WTC11 (cell line): ENCODE measurements around the gene CNKSR3. TPM values are rescaled to one million over a fixed set of nuclear protein-coding genes. Genes with fewer than 3 reads are reported as not detected.
A peak's percentile ranks its signal among the peaks of the same experiment; 100 is the strongest.

Experiments used
- ATAC-seq: fragments of 200-7000 bp; cut with Tn5 transposase; 2 replicates; pipeline ENCODE4 v1.10.0; 2021; ENCODE audit warnings: mild to moderate bottlenecking, moderate library complexity
- CTCF ChIA-PET: fragments of 300-600 bp; sonication (Branson Sonifier 250); formaldehyde crosslinking; loops from one replicate; lab custom pipeline; 2021; ENCODE audit warnings: antibody characterized with exemption; lab: Charles Lee
- POLR2A ChIA-PET: fragments of 350-600 bp; sonication (Branson Sonifier 250); formaldehyde crosslinking; loops from one replicate; lab custom pipeline; 2021; ENCODE audit warnings: antibody characterized with exemption; lab: Charles Lee
- DNase-seq: peaks from one replicate; pipeline ENCODE4 v3.0.0; 2021; ENCODE audit warnings: low spot score
- H3K27ac Mint-ChIP-seq: 2 replicates; pipeline ENCODE4 v1.8.0; 2021; ENCODE audit warnings: mixed read lengths
- H3K27me3 Mint-ChIP-seq: 2 replicates; pipeline ENCODE4 v1.8.0; 2021; ENCODE audit warnings: low read depth, mild to moderate bottlenecking, moderate library complexity, mixed read lengths
- H3K36me3 Mint-ChIP-seq: 2 replicates; pipeline ENCODE4 v1.8.0; 2021; ENCODE audit warnings: mixed read lengths
- H3K4me1 Mint-ChIP-seq: 2 replicates; pipeline ENCODE4 v1.8.0; 2022; ENCODE audit warnings: mixed read lengths
- H3K4me3 Mint-ChIP-seq: 2 replicates; pipeline ENCODE4 v1.8.0; 2021; ENCODE audit warnings: mild to moderate bottlenecking, moderate library complexity, mixed read lengths
- H3K9me3 Mint-ChIP-seq: 2 replicates; pipeline ENCODE4 v1.8.0; 2021; ENCODE audit warnings: mixed read lengths
- AFF4 ChIP-seq: sonication (generic); formaldehyde crosslinking; IDR thresholded peaks from 2 replicates; pipeline ENCODE4 v1.8.1; 2023; ENCODE audit warnings: mild to moderate bottlenecking, missing genetic modification reagents, borderline replicate concordance
- ATF1 ChIP-seq: sonication (generic); formaldehyde crosslinking; IDR thresholded peaks from 2 replicates; pipeline ENCODE4 v1.8.1; 2023; ENCODE audit warnings: mild to moderate bottlenecking, moderate library complexity, missing genetic modification reagents
- ATF2 ChIP-seq: sonication (generic); formaldehyde crosslinking; IDR thresholded peaks from 2 replicates; pipeline ENCODE4 v1.8.1; 2022; ENCODE audit warnings: low read depth, missing genetic modification reagents, borderline replicate concordance
- CREM ChIP-seq: sonication (generic); formaldehyde crosslinking; IDR thresholded peaks from 2 replicates; pipeline ENCODE4 v1.8.1; 2022; ENCODE audit warnings: mild to moderate bottlenecking, missing genetic modification reagents, moderate library complexity
- E2F4 ChIP-seq: sonication (generic); formaldehyde crosslinking; IDR thresholded peaks from 2 replicates; pipeline ENCODE4 v1.8.1; 2022; ENCODE audit warnings: low read depth, mild to moderate bottlenecking, moderate library complexity, missing genetic modification reagents, borderline replicate concordance
- ETV6 ChIP-seq: sonication (generic); formaldehyde crosslinking; IDR thresholded peaks from 2 replicates; pipeline ENCODE4 v1.8.1; 2022; ENCODE audit warnings: mild to moderate bottlenecking, missing genetic modification reagents
- FOXJ3 ChIP-seq: sonication (generic); formaldehyde crosslinking; IDR thresholded peaks from 2 replicates; pipeline ENCODE4 v1.9.0; 2021; ENCODE audit warnings: missing genetic modification reagents, mild to moderate bottlenecking, borderline replicate concordance
- GABPB1 ChIP-seq: sonication (generic); formaldehyde crosslinking; IDR thresholded peaks from 2 replicates; pipeline ENCODE4 v1.8.1; 2023; ENCODE audit warnings: mild to moderate bottlenecking, missing genetic modification reagents
- HMGA2 ChIP-seq: fragments of 250-450 bp; sonication (Bioruptor Pico); IDR thresholded peaks from 2 replicates; pipeline ENCODE4 v1.4.0; 2021; ENCODE audit warnings: mild to moderate bottlenecking, moderate library complexity
- MLX ChIP-seq: sonication (generic); formaldehyde crosslinking; IDR thresholded peaks from 2 replicates; pipeline ENCODE4 v1.8.1; 2023; ENCODE audit warnings: mild to moderate bottlenecking, missing genetic modification reagents, moderate library complexity
- MYBL2 ChIP-seq: sonication (generic); formaldehyde crosslinking; IDR thresholded peaks from 2 replicates; pipeline ENCODE4 v1.8.1; 2023; ENCODE audit warnings: mild to moderate bottlenecking, moderate library complexity, missing genetic modification reagents
- NR3C1 ChIP-seq: sonication (generic); formaldehyde crosslinking; conservative IDR thresholded peaks from 2 replicates; pipeline ENCODE4 v1.8.1; 2023; ENCODE audit warnings: low read depth, mild to moderate bottlenecking, missing genetic modification reagents
- OVOL2 ChIP-seq: fragments of 250-450 bp; sonication (Bioruptor Pico); IDR thresholded peaks from 2 replicates; pipeline ENCODE4 v1.9.0; 2021; ENCODE audit warnings: mild to moderate bottlenecking, borderline replicate concordance
- RORB ChIP-seq: fragments of 250-450 bp; sonication (Bioruptor Pico); IDR thresholded peaks from 2 replicates; pipeline ENCODE4 v1.9.0; 2021; ENCODE audit warnings: mild to moderate bottlenecking
- TP53 ChIP-seq: sonication (generic); formaldehyde crosslinking; IDR thresholded peaks from 2 replicates; pipeline ENCODE4 v1.8.1; 2023; ENCODE audit warnings: mild to moderate bottlenecking, missing genetic modification reagents
- ZBTB21 ChIP-seq: sonication (generic); formaldehyde crosslinking; IDR thresholded peaks from 2 replicates; pipeline ENCODE4 v1.8.1; 2023; ENCODE audit warnings: mild to moderate bottlenecking, missing genetic modification reagents, borderline replicate concordance
- ZMAT4 ChIP-seq: fragments of 250-450 bp; sonication (Bioruptor Pico); IDR thresholded peaks from 2 replicates; pipeline ENCODE4 v1.9.0; 2021; ENCODE audit warnings: mild to moderate bottlenecking
- ZNF219 ChIP-seq: sonication (generic); formaldehyde crosslinking; IDR thresholded peaks from 2 replicates; pipeline ENCODE4 v1.8.0; 2023; ENCODE audit warnings: missing genetic modification reagents, mild to moderate bottlenecking, borderline replicate concordance
- ZNF416 ChIP-seq: fragments of 250-450 bp; sonication (Bioruptor Pico); IDR thresholded peaks from 2 replicates; pipeline ENCODE4 v1.9.0; 2021; ENCODE audit warnings: mild to moderate bottlenecking, inconsistent platforms
- ZNF532 ChIP-seq: fragments of 250-450 bp; sonication (Bioruptor Pico); IDR thresholded peaks from 2 replicates; pipeline ENCODE4 v1.9.0; 2021; ENCODE audit warnings: mild to moderate bottlenecking, borderline replicate concordance
- total RNA-seq: library from RNA; stranded (reverse); gene quantifications from 3 replicates; pipeline ENCODE4 v1.2.3, GENCODE V29; 2021
- TF ChIP-seq, protein P1 (sequence below): sonication (generic); formaldehyde crosslinking; IDR thresholded peaks from 2 replicates; pipeline ENCODE4 v1.8.1; 2023; ENCODE audit warnings: mild to moderate bottlenecking, missing genetic modification reagents, moderate library complexity
- TF ChIP-seq, protein P2 (sequence below): fragments of 250-450 bp; sonication (Bioruptor Pico); IDR thresholded peaks from 2 replicates; pipeline ENCODE4 v1.9.0; 2021; ENCODE audit warnings: moderate library complexity, mild to moderate bottlenecking, inconsistent platforms, borderline replicate concordance

Gene CNKSR3
- total RNA-seq, 1 experiment from 2014 or later, result 5.7 TPM

GRCh38 chr6:154512201-154512600, 1.7 kb upstream of the CNKSR3 start:
- H3K27me3 Mint-ChIP-seq, result peaks cover 59% of the 10 kb centered on the region
- POLR2A ChIA-PET, result interaction anchor here (0.8 kb wide), 1 partner anchor 40 kb away, joined by 3 read pairs; no protein-coding TSS in a partner anchor
- H3K4me1 Mint-ChIP-seq, result peaks cover 51% of the 10 kb centered on the region
- CTCF ChIA-PET, result interaction anchor here (1.1 to 1.4 kb wide), 2 partner anchors 12 to 31 kb away, joined by 4 to 7 read pairs; no protein-coding TSS in a partner anchor
- no peak for TF ChIP-seq ZNF532 (CRISPR knock-in tag)
- TF ChIP-seq RORB (CRISPR knock-in tag), result no peak
- no peak for TF ChIP-seq NR3C1
- TF ChIP-seq MYBL2 (CRISPR knock-in tag), result no peak
- TF ChIP-seq GABPB1, result no peak
- no peak for TF ChIP-seq TP53
- no peak for TF ChIP-seq CREM (CRISPR knock-in tag)
- TF ChIP-seq ETV6 (CRISPR knock-in tag), result no peak
- TF ChIP-seq ZNF416 (CRISPR knock-in tag), result no peak
- TF ChIP-seq, protein P1, sequence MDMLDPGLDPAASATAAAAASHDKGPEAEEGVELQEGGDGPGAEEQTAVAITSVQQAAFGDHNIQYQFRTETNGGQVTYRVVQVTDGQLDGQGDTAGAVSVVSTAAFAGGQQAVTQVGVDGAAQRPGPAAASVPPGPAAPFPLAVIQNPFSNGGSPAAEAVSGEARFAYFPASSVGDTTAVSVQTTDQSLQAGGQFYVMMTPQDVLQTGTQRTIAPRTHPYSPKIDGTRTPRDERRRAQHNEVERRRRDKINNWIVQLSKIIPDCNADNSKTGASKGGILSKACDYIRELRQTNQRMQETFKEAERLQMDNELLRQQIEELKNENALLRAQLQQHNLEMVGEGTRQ (CRISPR knock-in tag), result no peak
- DNase-seq (no peak), ATAC-seq (no peak)
- peak overlapping the region; percentile 59 for H3K4me3 Mint-ChIP-seq
- no peaks in the 10 kb centered on the region for H3K36me3 Mint-ChIP-seq
- H3K9me3 Mint-ChIP-seq, result no peaks in the 10 kb centered on the region
- H3K27ac Mint-ChIP-seq, result no peak overlapping the region

GRCh38 chr6:154511791-154512190, 1.3 kb upstream of the CNKSR3 start:
- peaks cover 63% of the 10 kb centered on the region for H3K27me3 Mint-ChIP-seq
- H3K4me3 Mint-ChIP-seq, result peak overlapping the region; percentile 59
- no peaks in the 10 kb centered on the region for H3K9me3 Mint-ChIP-seq
- H3K4me1 Mint-ChIP-seq, result peaks cover 51% of the 10 kb centered on the region
- POLR2A ChIA-PET, result interaction anchor here (1.4 kb wide), 1 partner anchor 12 kb away, joined by 5 read pairs; no protein-coding TSS in a partner anchor
- DNase-seq, result no peak
- CTCF ChIA-PET, result interaction anchor here (1.1 to 3.6 kb wide), 3 partner anchors 11 to 31 kb away, joined by 4 to 38 read pairs (median 7); no protein-coding TSS in a partner anchor
- ATAC-seq, result no peak
- no peaks in the 10 kb centered on the region for H3K36me3 Mint-ChIP-seq
- H3K27ac Mint-ChIP-seq, result no peak overlapping the region
- TF ChIP-seq MLX (CRISPR knock-in tag) (no peak), ZMAT4 (CRISPR knock-in tag) (no peak), FOXJ3 (CRISPR knock-in tag) (no peak), ZBTB21 (CRISPR knock-in tag) (no peak), ATF1 (CRISPR knock-in tag) (no peak), E2F4 (CRISPR knock-in tag) (no peak), OVOL2 (CRISPR knock-in tag) (no peak), HMGA2 (CRISPR knock-in tag) (no peak), AFF4 (no peak), ZNF219 (no peak), ATF2 (CRISPR knock-in tag) (no peak)
- TF ChIP-seq, protein P2, sequence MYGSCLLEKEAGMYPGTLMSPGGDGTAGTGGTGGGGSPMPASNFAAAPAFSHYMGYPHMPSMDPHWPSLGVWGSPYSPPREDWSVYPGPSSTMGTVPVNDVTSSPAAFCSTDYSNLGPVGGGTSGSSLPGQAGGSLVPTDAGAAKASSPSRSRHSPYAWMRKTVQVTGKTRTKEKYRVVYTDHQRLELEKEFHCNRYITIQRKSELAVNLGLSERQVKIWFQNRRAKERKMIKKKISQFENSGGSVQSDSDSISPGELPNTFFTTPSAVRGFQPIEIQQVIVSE, result no peak
